Subcutaneous adipose tissue (tissue), 4 donors: ENCODE data around the gene GNA14. TPM values are rescaled to one million over a fixed set of nuclear protein-coding genes. Genes with fewer than 3 reads are reported as not detected.

ENCODE experiments used
- CTCF ChIP-seq: fragments of 450-650 bp; IDR thresholded peaks from one replicate; pipeline ENCODE4 v1.5.1; 2016; ENCODE audit warnings: low read depth, mild to moderate bottlenecking, control low read depth, antibody characterized with exemption, moderate library complexity
- total RNA-seq, 4 donors: library from RNA; depleted of rRNA; stranded (reverse); fragments of >200 nt; gene quantifications; one replicate each; pipeline ENCODE4 v1.1.0, GENCODE V29; 2016

The GNA14 gene
- total RNA-seq, 4 donors from 2014 or later, result 0.98 to 6.4 (median 3.7) TPM

GRCh38 chr9:77561331-77562018, 86.6 kb downstream of the GNA14 start:
- no peak for TF ChIP-seq CTCF

- TF ChIP-seq CTCF, result no peak
Observed at GRCh38 chr9:77556396-77556795, 91.7 kb downstream of the GNA14 start.

- TF ChIP-seq CTCF, result no peak
Observed at GRCh38 chr9:77554586-77555105, 93.5 kb downstream of the GNA14 start.

- no peak for TF ChIP-seq CTCF
Observed at GRCh38 chr9:77547106-77547730, 100.9 kb downstream of the GNA14 start.

- TF ChIP-seq CTCF, result no peak
Observed at GRCh38 chr9:77546376-77546950, 101.7 kb downstream of the GNA14 start.

- TF ChIP-seq CTCF, result no peak
Observed at GRCh38 chr9:77544546-77544945, 103.6 kb downstream of the GNA14 start.

GRCh38 chr9:77543131-77543822, 104.8 kb downstream of the GNA14 start:
- no peak for TF ChIP-seq CTCF
